Smooth muscle cell (in vitro differentiated cells): ENCODE results near the gene CEP89. TPM values are rescaled to one million over a fixed set of nuclear protein-coding genes. Genes with fewer than 3 reads are reported as not detected.
A peak's percentile ranks its signal among the peaks of the same experiment; 100 is the strongest.

Experiments used
- DNase-seq: peaks from one replicate; lab custom pipeline; 2025; ENCODE audit not compliant: unreplicated experiment; lab: John Stamatoyannopoulos, UW
- H2AFZ ChIP-seq: fragments of 200-600 bp; sonication (generic); 2 replicates; pipeline ENCODE4 v1.6.0; 2016; ENCODE audit warnings: antibody characterized with exemption, low read depth, mild to moderate bottlenecking
- H3F3A ChIP-seq: fragments of 200-600 bp; sonication (generic); 2 replicates; pipeline ENCODE4 v1.6.0; 2017; ENCODE audit warnings: antibody characterized with exemption, low read depth
- H3K27ac ChIP-seq: fragments of 200-600 bp; sonication (generic); 2 replicates; pipeline ENCODE4 v1.5.1; 2016; ENCODE audit warnings: low read depth, mild to moderate bottlenecking
- H3K27me3 ChIP-seq: fragments of 200-600 bp; sonication (generic); 2 replicates; pipeline ENCODE4 v1.6.1; 2016; ENCODE audit warnings: low read depth, mild to moderate bottlenecking
- H3K36me3 ChIP-seq: fragments of 200-600 bp; sonication (generic); 2 replicates; pipeline ENCODE4 v1.5.1; 2016; ENCODE audit warnings: low read depth
- H3K4me1 ChIP-seq: fragments of 200-600 bp; sonication (generic); 2 replicates; pipeline ENCODE4 v1.5.1; 2016; ENCODE audit warnings: low read depth
- H3K4me2 ChIP-seq: fragments of 200-600 bp; sonication (generic); 2 replicates; pipeline ENCODE4 v1.6.0; 2016; ENCODE audit warnings: mild to moderate bottlenecking
- H3K4me3 ChIP-seq: fragments of 200-600 bp; sonication (generic); 2 replicates; pipeline ENCODE4 v1.5.1; 2016; ENCODE audit warnings: mild to moderate bottlenecking
- H3K79me2 ChIP-seq: fragments of 200-600 bp; sonication (generic); 2 replicates; pipeline ENCODE4 v1.6.0; 2016; ENCODE audit warnings: low read depth, mild to moderate bottlenecking
- H3K9ac ChIP-seq: fragments of 200-600 bp; sonication (generic); 2 replicates; pipeline ENCODE4 v1.6.0; 2016; ENCODE audit warnings: low read depth
- H3K9me3 ChIP-seq: fragments of 200-600 bp; sonication (generic); replicated peaks from 2 replicates; pipeline ENCODE4 v1.5.1; 2016; ENCODE audit warnings: low read depth
- H4K20me1 ChIP-seq: fragments of 200-600 bp; sonication (generic); 2 replicates; pipeline ENCODE4 v1.6.0; 2016; ENCODE audit warnings: low read depth
- CTCF ChIP-seq: fragments of 200-600 bp; sonication (generic); IDR thresholded peaks from 2 replicates; pipeline ENCODE4 v1.5.1; 2017; ENCODE audit warnings: borderline replicate concordance, mild to moderate bottlenecking, antibody characterized with exemption; ENCODE audit not compliant: insufficient read depth, poor library complexity, severe bottlenecking
- WGBS: methylation state at CpG from one replicate; pipeline ENCODE4 v1.1.7; 2016; ENCODE audit warnings: low lambda C conversion rate; 5-methylcytosine and 5-hydroxymethylcytosine counted together
- polyA plus RNA-seq: library from polyadenylated mRNA; unstranded; fragments of >200 nt; fragmentation: Nextera tagmentation; extraction: Ambion mirVana; gene quantifications from 2 replicates; pipeline ENCODE4 v1.2.1, GENCODE V29; 2016
- total RNA-seq: library from RNA; depleted of rRNA; stranded (reverse); fragments of >200 nt; gene quantifications from 2 replicates; pipeline ENCODE4 v1.2.3, GENCODE V29; 2014

The CEP89 gene
- total and polyA plus RNA-seq, 2 experiments from 2014 or later: 11.7 to 19.6 TPM

GRCh38 chr19:32928806-32929205 lies 43.0 kb downstream of the CEP89 start:
- H3K9ac ChIP-seq: no peak overlapping the region
- no peak overlapping the region for H2AFZ ChIP-seq
- H3K79me2 ChIP-seq: no peaks in the 10 kb centered on the region
- H3K4me3 ChIP-seq: no peak overlapping the region
- no peak overlapping the region for H3K4me2 ChIP-seq
- no peaks in the 10 kb centered on the region for H3K4me1 ChIP-seq
- no peaks in the 10 kb centered on the region for H4K20me1 ChIP-seq
- no peaks in the 10 kb centered on the region for H3K9me3 ChIP-seq
- H3F3A ChIP-seq: peaks cover 5% of the 10 kb centered on the region
- 82% methylated on average over 2 of the region's 2 CpGs for WGBS
- TF ChIP-seq CTCF: no peak
- DNase-seq: no peak
- no peak overlapping the region for H3K27ac ChIP-seq
- peaks cover 2% of the 10 kb centered on the region for H3K36me3 ChIP-seq
- no peaks in the 10 kb centered on the region for H3K27me3 ChIP-seq

DNA sequence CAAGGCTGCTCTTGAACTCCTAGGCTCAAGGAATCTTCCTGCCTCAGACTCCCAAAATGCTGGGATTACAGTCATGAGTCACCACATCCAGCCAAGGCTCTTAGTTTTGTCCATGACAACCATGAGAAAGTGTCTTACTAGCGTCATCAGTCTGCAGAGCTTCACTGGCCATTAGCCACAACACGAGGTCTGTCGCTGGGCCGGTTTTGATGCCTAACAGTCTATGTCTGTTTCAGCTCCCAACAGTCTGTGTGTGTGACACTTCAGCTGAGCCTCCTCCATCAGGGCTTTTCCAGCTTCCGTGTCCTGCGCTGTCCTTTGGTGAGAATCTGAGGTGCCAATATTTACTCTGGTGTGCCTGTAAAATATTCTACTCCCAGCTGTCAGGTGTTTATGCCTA lies 47.6 kb downstream of the CEP89 start:
- peaks cover 5% of the 10 kb centered on the region for H3F3A ChIP-seq
- no peaks in the 10 kb centered on the region for H3K36me3 ChIP-seq
- no peak overlapping the region for H3K4me2 ChIP-seq
- H3K4me3 ChIP-seq: no peak overlapping the region
- no peaks in the 10 kb centered on the region for H4K20me1 ChIP-seq
- WGBS: 19% methylated on average over 6 of the region's 6 CpGs
- TF ChIP-seq CTCF: no peak
- no peaks in the 10 kb centered on the region for H3K9me3 ChIP-seq
- no peak overlapping the region for H3K9ac ChIP-seq
- H3K79me2 ChIP-seq: no peaks in the 10 kb centered on the region
- no peak overlapping the region for H2AFZ ChIP-seq
- peak overlapping the region; percentile 82 for H3K27ac ChIP-seq
- DNase-seq: no peak
- H3K4me1 ChIP-seq: no peaks in the 10 kb centered on the region
- H3K27me3 ChIP-seq: no peaks in the 10 kb centered on the region

GRCh38 chr19:32921624-32922023 lies 50.1 kb downstream of the CEP89 start:
- Histone ChIP-seq H3K4me2 (no peak overlapping the region), H2AFZ (no peak overlapping the region), H3K27ac (no peak overlapping the region), H3K36me3 (no peaks in the 10 kb centered on the region), H3K9ac (no peak overlapping the region), H3K4me1 (no peaks in the 10 kb centered on the region), H3K4me3 (no peak overlapping the region), H3K27me3 (no peaks in the 10 kb centered on the region), H3K79me2 (no peaks in the 10 kb centered on the region), H4K20me1 (no peaks in the 10 kb centered on the region), H3F3A (peaks cover 5% of the 10 kb centered on the region), H3K9me3 (no peaks in the 10 kb centered on the region)
- no peak for DNase-seq
- TF ChIP-seq CTCF: no peak
- WGBS: 98% methylated on average over 3 of the region's 3 CpGs

GRCh38 chr19:32919365-32919764 lies 52.4 kb downstream of the CEP89 start:
- Histone ChIP-seq H3K27ac (no peak overlapping the region), H3F3A (peaks cover 2% of the 10 kb centered on the region), H3K4me3 (no peak overlapping the region), H3K9me3 (no peaks in the 10 kb centered on the region), H2AFZ (no peak overlapping the region), H3K9ac (no peak overlapping the region), H3K27me3 (no peaks in the 10 kb centered on the region), H4K20me1 (no peaks in the 10 kb centered on the region), H3K4me1 (no peaks in the 10 kb centered on the region), H3K79me2 (no peaks in the 10 kb centered on the region), H3K4me2 (no peak overlapping the region), H3K36me3 (no peaks in the 10 kb centered on the region)
- WGBS: 94% methylated on average over 4 of the region's 4 CpGs
- TF ChIP-seq CTCF: no peak
- no peak for DNase-seq
